GM19240 (cell line): Measurements from ENCODE around the gene GTF2H2C.
"Not testable (repeated sequence)": the region's sequence is repeated elsewhere in the genome, so short reads cannot be mapped to it uniquely, and the experiment has no call there.

Experiments
- DNase-seq: peaks from one replicate; pipeline ENCODE4 v3.0.0; 2011; ENCODE audit warnings: low spot score; ENCODE audit not compliant: insufficient read length

GTF2H2C gene

GRCh38 chr5:69559908-69560330 is at the start of gene GTF2H2C:
GTF2H2C (plus strand) TSS chr5:69560191; CDS start chr5:69565133, 4,942 bp downstream.
- DNase-seq, result not testable (repeated sequence)

DNA sequence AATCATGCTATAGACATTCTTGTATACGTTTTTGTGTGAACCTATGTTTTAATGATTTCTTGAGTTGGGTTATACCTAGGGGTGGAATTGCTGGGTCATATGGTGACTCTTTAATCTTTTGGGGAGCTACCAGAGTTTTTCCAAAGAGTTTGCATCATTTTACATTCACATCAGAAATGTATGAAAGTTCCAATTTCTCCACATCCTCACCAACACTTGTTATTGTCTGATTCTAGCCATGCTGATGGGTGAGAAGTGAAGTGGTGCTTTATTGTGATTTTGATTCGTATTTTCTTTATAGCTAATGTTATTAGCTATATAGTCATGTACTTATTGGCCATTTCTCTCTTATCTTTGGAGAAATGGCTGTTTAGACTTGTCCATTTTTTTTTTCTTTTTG is 49.3 kb upstream of the GTF2H2C start:
- DNase-seq, result no peak

DNA sequence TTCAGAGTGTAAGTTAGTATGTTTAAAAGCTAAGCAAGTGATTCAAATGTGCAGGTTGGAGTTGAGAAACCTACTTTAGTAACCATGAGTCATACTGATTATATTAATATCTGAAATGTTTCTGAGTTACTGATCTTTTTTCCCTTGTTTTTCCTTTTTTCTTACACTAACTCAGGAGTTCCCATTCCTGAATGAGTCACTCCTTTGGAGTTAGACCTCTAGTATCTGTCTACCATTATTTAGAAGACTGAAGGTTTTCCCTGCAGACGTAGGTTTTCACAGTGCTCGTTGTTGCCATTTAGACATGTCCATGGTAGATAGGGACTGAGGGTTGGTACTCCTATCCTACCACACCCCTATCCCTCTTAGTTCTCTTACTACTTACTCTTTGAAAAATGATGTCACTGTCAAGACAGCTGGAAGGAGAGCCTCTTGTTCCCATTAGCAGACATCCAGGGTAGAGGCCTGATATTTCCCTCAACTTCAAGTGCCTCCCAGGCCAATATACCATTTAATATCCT is 47.2 kb upstream of the GTF2H2C start:
- DNase-seq, result no peak

DNA sequence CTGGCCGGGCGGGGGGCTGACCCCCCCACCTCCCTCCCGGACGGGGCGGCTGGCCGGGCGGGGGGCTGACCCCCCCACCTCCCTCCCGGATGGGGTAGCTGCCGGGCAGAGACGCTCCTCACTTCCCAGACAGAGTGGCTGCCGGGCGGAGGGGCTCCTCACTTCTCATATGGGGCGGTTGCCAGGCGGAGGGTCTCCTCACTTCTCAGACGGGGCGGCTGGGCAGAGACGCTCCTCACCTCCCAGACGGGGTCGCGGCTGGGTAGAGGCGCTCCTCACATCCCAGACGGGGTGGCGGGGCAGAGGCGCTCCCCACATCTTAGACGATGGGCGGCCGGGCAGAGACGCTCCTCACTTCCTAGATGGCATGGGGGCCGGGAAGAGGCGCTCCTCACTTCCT is 44.4 kb upstream of the GTF2H2C start:
- not testable (repeated sequence) for DNase-seq

DNA sequence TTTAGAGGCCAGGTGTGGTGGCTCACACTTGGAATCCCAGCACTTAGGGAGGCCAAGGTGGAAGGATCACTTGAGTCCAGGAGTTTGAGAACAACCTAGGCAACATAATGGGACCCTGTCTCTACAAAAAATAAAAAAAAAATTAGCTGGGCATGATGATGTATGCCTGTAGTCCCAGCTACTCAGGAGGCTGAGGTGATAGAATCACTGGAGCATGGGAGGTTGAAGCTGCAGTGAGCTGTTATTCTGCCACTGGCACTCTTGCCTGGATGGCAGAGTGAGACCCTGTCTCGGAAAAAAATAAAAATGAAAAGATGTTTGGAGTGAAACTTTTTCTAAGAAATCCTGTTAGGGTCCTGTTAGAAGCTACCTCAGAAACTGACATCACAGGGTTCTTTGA is 43.2 kb upstream of the GTF2H2C start:
- no peak for DNase-seq

GRCh38 chr5:69517763-69518212 is 42.2 kb upstream of the GTF2H2C start:
- DNase-seq, result no peak

DNA sequence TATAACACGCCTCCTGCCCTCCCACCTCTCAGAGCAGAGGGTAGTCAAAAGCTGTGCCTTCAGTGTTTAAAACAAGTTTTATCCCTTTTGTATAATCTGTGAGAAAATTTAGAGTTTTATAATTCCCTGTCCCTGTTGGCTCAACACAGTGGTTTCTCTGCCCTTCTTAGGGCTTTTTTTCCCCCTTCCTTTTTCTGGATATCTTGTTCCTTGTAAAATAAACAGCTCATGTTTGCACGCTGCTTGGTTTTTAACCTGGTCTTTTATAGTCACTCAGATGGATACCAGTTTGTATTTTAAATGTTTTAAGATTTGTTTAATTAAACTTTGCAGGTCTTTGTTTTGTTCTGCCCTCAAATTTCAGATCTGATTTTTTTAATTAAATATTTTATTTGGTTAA is 40.7 kb upstream of the GTF2H2C start:
- DNase-seq, result no peak

- no peak for DNase-seq
Measured at GRCh38 chr5:69522035-69522434, 38.0 kb upstream of the GTF2H2C start.

- DNase-seq, result no peak
Measured at GRCh38 chr5:69525490-69525889, 34.5 kb upstream of the GTF2H2C start.

- no peak for DNase-seq
Measured at GRCh38 chr5:69526660-69527059, 33.3 kb upstream of the GTF2H2C start.

DNA sequence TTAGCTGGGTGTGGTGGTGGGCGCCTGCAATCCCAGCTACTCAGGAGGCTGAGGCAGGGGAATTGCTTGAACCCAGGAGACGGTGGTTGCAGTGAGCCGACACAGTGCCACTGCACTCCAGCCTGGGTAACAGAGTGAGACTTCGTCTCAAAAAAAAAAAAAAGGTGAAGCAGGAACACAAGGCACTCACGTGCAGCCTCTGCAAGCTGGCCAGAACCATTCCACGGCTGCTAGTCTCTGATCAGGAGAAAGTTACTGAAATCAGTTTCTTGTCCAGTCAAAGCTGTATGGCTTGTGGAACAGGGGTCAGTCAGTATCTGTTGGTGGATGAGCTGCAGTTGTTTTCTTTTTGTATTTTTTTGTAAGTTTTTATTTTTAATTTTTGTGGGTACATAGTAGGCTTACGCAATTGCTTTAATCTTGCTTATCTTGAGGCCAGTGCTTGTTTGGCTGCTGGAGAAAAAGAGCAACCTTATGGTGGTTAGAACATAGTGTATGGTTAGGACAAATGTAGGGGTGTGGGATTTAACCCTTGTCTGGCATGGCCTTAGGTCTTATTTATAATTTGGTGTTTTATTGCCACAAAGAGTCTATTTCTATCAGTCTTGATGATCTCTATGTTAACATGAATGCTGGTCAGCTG is 32.7 kb upstream of the GTF2H2C start:
- DNase-seq, result no peak

DNA sequence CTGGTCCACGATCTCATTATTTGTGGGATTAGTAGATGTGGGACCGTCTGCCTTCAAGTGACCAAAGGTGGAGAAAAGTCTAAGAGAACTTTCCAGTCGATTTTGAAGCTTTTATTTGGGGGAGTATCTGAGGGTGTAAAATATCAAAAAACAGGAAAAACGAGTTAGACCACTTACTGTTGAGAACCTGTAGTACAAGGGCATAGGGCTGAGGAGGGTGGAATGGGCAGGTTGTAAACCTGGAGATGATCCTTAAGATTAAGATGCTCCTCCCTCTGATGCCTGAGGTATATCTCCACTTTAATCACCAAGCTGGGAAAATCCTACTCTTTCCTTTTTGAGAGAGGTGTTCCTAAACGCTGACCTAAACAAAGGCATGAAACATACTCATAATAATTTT is 32.0 kb upstream of the GTF2H2C start:
- no peak for DNase-seq

DNA sequence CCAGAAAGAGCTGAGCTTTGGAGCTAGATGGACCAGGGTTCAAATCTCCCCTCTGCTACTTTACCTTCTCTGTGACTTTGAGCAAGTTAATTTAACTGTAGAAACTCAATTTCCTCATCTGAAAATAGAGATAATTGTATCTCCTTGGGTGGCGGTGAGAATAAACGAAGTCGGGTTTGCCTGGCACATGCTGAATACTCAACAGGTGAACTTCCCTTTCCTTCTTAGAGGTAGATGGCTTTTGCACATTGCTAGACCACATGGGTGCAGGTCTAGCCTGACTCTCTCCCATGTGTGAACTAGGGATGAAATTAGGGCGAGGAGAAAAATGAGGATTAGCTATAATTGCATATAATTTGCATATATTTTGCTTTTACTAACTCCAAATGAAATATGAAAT is 31.4 kb upstream of the GTF2H2C start:
- no peak for DNase-seq

- no peak for DNase-seq
Measured at GRCh38 chr5:69530561-69531405, 29.2 kb upstream of the GTF2H2C start.

DNA sequence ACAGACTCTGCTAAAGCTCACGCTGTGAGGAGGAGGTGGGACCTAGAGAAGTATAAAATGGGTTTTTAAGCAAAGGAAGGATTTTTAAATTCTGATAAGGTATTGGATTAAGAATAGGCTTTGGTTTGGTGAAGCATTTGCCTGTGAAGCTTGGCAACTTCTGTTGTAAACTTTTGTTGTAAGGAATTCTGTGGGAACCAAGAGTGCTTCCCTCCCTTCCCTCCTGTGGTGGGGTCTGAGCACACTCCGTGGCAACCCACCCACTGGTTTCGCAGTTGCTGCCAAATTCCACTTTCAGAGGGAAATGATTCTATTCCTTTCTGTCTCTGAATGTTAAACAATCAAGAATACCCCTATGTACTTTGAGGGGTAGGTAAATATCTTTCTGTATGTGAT is 28.6 kb upstream of the GTF2H2C start:
- no peak for DNase-seq

GRCh38 chr5:69537911-69538310 is 22.1 kb upstream of the GTF2H2C start:
- DNase-seq, result not testable (repeated sequence)

DNA sequence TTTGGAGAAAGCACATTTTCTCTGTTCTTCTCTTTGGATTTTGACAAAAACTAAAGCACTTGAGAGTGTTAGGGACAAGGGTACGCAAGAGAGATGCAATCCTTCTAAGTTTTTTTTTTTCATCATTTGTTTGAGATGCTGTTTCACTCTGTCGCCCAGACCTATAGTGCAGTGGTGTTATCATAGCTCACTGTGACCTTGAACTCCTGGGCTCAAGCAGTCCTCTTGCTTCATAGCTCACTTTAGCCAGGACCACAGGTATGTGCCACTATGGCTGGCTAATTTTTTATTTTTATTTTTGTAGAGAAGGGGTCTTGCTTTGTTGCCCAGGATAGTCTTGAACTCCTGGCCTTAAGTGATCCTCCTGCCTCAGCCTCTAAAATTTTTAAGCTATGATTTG is 21.3 kb upstream of the GTF2H2C start:
- not testable (repeated sequence) for DNase-seq

DNA sequence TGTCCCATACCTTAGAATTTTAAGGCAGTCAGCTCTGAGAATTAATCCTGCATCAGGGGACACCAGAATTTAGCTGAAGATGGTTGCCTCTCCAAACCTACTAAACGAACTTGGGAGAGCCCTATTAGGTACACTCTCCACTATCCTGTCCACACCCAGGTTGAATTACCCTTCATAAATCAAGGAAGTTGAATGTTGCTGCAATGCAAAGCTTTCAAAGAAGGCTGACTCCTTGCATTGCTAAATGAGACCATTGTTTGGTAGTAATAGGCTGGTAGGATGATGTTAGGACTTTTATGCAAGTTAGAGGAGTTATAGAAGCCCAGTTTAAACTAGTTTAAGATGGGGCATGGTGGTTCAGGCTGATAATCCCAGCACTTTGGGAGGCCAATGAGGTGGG is 18.6 kb upstream of the GTF2H2C start:
- DNase-seq, result not testable (repeated sequence)

DNA sequence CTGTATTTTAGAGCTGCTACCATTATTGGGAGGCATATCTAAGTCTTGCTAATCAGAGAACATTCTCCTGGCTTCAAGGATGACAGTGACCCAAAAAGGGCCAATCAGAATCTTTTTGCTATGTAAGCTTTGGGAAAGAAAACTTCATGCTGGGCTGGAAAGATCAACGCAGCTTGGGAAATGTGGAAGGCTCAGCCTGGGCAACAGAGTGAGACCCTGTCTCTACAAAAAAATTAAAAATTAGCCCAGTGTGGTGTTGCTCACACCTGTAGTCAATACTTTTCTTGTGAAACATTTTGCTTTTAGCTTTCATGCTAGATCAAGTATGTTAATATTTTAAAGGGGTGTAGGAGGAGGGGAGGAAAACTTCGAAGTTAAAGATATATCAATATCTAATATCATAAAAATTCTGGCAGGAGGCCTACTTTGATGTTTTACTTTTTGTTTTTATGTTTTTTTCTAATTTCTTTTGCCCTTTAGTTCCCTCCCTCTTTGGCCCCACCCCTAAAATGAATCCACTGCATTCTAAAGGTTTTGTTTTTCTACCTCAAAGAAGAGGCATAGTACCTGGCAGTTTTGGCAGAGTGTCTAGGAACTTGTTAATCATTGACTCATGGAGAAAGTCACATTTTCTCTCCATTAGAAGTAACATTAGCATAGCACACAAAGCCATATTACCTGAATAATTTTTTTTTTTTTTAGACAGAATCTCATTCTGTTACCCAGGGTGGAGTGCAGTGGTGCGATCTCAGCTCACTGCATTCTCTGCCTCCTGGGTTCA is 17.0 kb upstream of the GTF2H2C start:
- not testable (repeated sequence) for DNase-seq

GRCh38 chr5:69544602-69545001 is 15.4 kb upstream of the GTF2H2C start:
- DNase-seq, result not testable (repeated sequence)

- DNase-seq, result not testable (repeated sequence)
Measured at GRCh38 chr5:69560587-69561431, 818 bp downstream of the GTF2H2C start.
